GM18517 (cell line): ENCODE data around the gene PCDH7.

Experiments used
- ATAC-seq: cut with Tn5 transposase; IDR thresholded peaks from one replicate; pipeline ENCODE4 v1.9.1; 2021; ENCODE audit warnings: mild to moderate bottlenecking, moderate library complexity; ENCODE audit not compliant: unreplicated experiment

PCDH7 gene

GRCh38 chr4:30776921-30777415 is 56.8 kb downstream of the PCDH7 start:
- ATAC-seq: no peak
